ENCODE data around the gene STRIP1. TPM values are rescaled to one million over a fixed set of nuclear protein-coding genes. Genes with fewer than 3 reads are reported as not detected.

STRIP1 gene
- total RNA-seq, 4 donors from 2014 or later: 43.0 to 71.0 (median 57.6) TPM

- Histone ChIP-seq H3K4me3 (no peak overlapping the region), H3K9me3 (no peaks in the 10 kb centered on the region), H3K27me3 (peaks cover 14% of the 10 kb centered on the region), H3K36me3 (no peaks in the 10 kb centered on the region), H3K4me1 (no peaks in the 10 kb centered on the region), H3K27ac (no peak overlapping the region)
- WGBS: 79% methylated on average over 2 of the region's 2 CpGs
- TF ChIP-seq POLR2AphosphoS5 (IDR thresholded peaks at IDR 0.05) (no peak), EP300 (IDR thresholded peaks at IDR 0.05) (no peak), POLR2A (IDR thresholded peaks at IDR 0.05) (no peak)
- TF ChIP-seq, protein P1, sequence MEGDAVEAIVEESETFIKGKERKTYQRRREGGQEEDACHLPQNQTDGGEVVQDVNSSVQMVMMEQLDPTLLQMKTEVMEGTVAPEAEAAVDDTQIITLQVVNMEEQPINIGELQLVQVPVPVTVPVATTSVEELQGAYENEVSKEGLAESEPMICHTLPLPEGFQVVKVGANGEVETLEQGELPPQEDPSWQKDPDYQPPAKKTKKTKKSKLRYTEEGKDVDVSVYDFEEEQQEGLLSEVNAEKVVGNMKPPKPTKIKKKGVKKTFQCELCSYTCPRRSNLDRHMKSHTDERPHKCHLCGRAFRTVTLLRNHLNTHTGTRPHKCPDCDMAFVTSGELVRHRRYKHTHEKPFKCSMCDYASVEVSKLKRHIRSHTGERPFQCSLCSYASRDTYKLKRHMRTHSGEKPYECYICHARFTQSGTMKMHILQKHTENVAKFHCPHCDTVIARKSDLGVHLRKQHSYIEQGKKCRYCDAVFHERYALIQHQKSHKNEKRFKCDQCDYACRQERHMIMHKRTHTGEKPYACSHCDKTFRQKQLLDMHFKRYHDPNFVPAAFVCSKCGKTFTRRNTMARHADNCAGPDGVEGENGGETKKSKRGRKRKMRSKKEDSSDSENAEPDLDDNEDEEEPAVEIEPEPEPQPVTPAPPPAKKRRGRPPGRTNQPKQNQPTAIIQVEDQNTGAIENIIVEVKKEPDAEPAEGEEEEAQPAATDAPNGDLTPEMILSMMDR (IDR thresholded peaks at IDR 0.05): no peak
- no peak for DNase-seq (ENCODE audit: low spot score in 2 of 2)
Observed at GRCh38 chr1:110092991-110093390, 58.6 kb downstream of the STRIP1 start.

- Histone ChIP-seq H3K27ac (no peak overlapping the region), H3K36me3 (no peaks in the 10 kb centered on the region), H3K9me3 (no peaks in the 10 kb centered on the region), H3K4me3 (no peak overlapping the region), H3K4me1 (no peaks in the 10 kb centered on the region), H3K27me3 (peaks cover 14% of the 10 kb centered on the region)
- 63% methylated on average over 6 of the region's 7 CpGs for WGBS
- no peak for DNase-seq (ENCODE audit: low spot score in 2 of 2)
- TF ChIP-seq EP300 (IDR thresholded peaks at IDR 0.05) (no peak), POLR2AphosphoS5 (IDR thresholded peaks at IDR 0.05) (no peak), POLR2A (IDR thresholded peaks at IDR 0.05) (no peak)
- TF ChIP-seq, protein P1 (IDR thresholded peaks at IDR 0.05): no peak
Observed at GRCh38 chr1:110094931-110095654, 60.7 kb downstream of the STRIP1 start.

- 69% methylated on average over 9 of the region's 11 CpGs for WGBS
- no peak overlapping the region for H3K27ac ChIP-seq
- TF ChIP-seq EP300 (IDR thresholded peaks at IDR 0.05) (no peak), POLR2AphosphoS5 (IDR thresholded peaks at IDR 0.05) (no peak), POLR2A (IDR thresholded peaks at IDR 0.05) (no peak)
- TF ChIP-seq, protein P1 (IDR thresholded peaks at IDR 0.05): no peak
Observed at GRCh38 chr1:110097507-110098221, 63.2 kb downstream of the STRIP1 start.

DNA sequence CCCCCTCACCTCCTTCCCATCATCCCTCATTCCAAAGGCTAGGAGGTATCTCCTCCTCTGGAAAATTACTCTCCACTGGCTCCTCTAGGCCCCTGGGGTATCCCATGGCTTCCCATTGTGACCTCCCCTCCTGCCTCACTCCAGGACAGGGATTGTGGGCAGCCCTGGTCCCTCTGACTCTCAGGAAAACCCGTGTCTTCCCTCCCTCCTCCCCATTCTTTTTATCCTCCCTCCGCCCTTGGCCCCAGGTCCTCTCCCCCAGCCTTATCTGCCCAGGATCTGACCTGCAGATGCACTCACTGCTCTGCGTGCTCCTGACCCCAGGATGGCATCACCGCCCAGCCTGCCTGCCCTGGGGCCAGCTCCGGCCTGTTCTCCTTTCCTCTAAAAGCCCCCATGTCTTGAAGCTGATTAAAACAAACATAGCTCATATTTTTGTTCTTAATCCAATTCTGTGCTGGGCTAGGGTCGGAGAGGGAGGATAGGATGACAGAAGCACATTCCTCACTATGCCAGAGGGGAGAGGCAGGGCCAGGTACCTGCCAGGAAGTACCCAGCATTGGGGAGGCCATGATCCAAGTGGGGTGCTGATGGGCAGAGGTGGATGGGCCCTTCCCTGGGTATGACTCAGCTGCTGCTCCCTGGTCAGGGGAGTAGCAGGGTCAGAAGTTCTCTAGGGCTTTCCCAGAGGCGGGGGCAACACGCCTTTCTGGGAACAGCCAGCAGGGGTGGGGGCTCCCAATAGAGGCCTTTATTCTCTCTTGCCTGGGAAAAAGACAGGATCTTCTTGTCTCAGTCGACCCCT is 64.0 kb downstream of the STRIP1 start:
- no peak for TF ChIP-seq POLR2AphosphoS5 (IDR thresholded peaks at IDR 0.05)
- TF ChIP-seq, protein P1 (IDR thresholded peaks at IDR 0.05): no peak
- TF ChIP-seq EP300 (IDR thresholded peaks at IDR 0.05): no peak
- no peak for TF ChIP-seq POLR2A (IDR thresholded peaks at IDR 0.05)
- DNase-seq (ENCODE audit: low spot score in 2 of 2): no peak
- H3K36me3 ChIP-seq: no peaks in the 10 kb centered on the region
- H3K27me3 ChIP-seq: peaks cover 14% of the 10 kb centered on the region
- H3K27ac ChIP-seq: no peak overlapping the region
- no peaks in the 10 kb centered on the region for H3K4me1 ChIP-seq
- no peak overlapping the region for H3K4me3 ChIP-seq
- 68% methylated on average over 9 of the region's 9 CpGs for WGBS
- no peaks in the 10 kb centered on the region for H3K9me3 ChIP-seq

More at GRCh38 chr1:110097507-110098221, 63.2 kb downstream of the STRIP1 start:
- Histone ChIP-seq H3K36me3 (no peaks in the 10 kb centered on the region), H3K4me1 (no peaks in the 10 kb centered on the region), H3K9me3 (no peaks in the 10 kb centered on the region), H3K27me3 (peaks cover 14% of the 10 kb centered on the region), H3K4me3 (no peak overlapping the region)
- no peak for DNase-seq (ENCODE audit: low spot score in 2 of 2)
